Breast epithelium (tissue), 3 donors: ENCODE data around the gene CCSER1.

Experiments
- CTCF ChIP-seq, 3 donors: fragments of 450-650 bp; IDR thresholded peaks; one replicate each; pipeline ENCODE4 v1.5.1; 2016 to 2017; ENCODE audit warnings: antibody characterized with exemption in 3 of 3, mild to moderate bottlenecking in 3 of 3, moderate library complexity in 3 of 3
- POLR2A ChIP-seq: fragments of 450-650 bp; IDR thresholded peaks from one replicate; pipeline ENCODE4 v1.6.1; 2016; ENCODE audit warnings: antibody characterized with exemption, mild to moderate bottlenecking, moderate library complexity

GRCh38 chr4:91128519-91128918, 1001.3 kb downstream of the CCSER1 start:
- TF ChIP-seq CTCF (IDR thresholded peaks at IDR 0.05) (no peak), POLR2A (no peak)
